Gastrocnemius medialis (tissue), 4 donors: Measurements from ENCODE around the gene PON2.

Experiments used
- CTCF ChIP-seq, 5 experiments: fragments of 450-650 bp in 3 of 5; fragments of 200-600 bp in 2 of 5; sonication (generic) in 2 of 5; IDR thresholded peaks in 4 of 5; conservative IDR thresholded peaks in 1 of 5; 1 replicate in 4 of 5; 2 replicates in 1 of 5; pipeline ENCODE4 v1.5.1; 2016 to 2019; ENCODE audit warnings: antibody characterized with exemption in 5 of 5, mild to moderate bottlenecking in 3 of 5, moderate library complexity in 3 of 5
- POLR2A ChIP-seq, 2 donors: fragments of 450-650 bp; IDR thresholded peaks; one replicate each; pipeline ENCODE4 v1.6.1; 2017; ENCODE audit warnings: antibody characterized with exemption in 2 of 2, mild to moderate bottlenecking in 2 of 2, moderate library complexity in 2 of 2

GRCh38 chr7:95396136-95397032 is 38.4 kb downstream of the PON2 start, which contains the start of gene PON3:
- TF ChIP-seq CTCF (IDR thresholded peaks at IDR 0.05 in 4 of 5, conservative IDR thresholded peaks at IDR 0.05 in 1 of 5) (no peak), POLR2A (IDR thresholded peaks at IDR 0.05) (no peak)
